ENCODE results near the gene KLC1.

KLC1 gene

DNA sequence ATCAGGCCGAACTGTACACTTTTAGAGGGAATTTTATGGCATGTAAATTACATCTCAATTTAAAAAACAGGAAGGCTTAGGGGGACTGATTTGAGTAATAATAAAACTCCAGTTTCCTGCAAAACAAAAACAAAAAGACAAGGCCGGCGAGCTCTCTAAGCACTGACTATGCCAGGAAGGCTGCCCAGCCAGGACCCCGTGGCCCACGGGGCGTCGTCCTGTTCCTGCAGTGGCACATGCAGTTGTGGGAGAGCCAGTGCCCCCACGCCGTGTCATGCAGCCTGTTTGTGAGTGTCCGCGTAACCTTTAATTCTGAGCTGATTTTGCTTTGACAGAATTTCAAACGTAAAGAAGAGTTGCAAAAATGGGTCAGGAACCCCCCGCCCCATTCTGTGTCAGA is 75.7 kb downstream of the KLC1 start:
- ATAC-seq (no peak), DNase-seq (no peak)

DNA sequence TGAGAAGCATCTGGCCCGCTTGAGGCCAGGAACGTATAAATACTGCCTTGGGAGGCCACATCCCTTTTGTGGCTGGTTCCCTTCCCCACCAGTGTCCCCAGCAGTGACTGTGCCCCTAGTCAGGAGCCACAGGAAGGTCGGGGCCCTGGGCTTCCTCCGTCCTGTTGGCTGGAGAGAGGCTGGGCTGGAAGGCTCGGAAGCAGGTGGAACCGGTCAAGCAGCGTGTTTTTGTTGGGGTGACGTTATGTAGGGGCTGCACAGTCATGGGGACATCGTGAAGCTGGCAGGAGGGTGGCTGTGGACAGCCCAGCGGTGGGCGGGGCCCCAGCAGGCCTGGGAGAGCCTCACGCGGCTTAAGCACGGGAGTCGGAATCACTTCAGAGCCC is 76.1 kb downstream of the KLC1 start:
- ATAC-seq (no peak), DNase-seq (no peak)

DNA sequence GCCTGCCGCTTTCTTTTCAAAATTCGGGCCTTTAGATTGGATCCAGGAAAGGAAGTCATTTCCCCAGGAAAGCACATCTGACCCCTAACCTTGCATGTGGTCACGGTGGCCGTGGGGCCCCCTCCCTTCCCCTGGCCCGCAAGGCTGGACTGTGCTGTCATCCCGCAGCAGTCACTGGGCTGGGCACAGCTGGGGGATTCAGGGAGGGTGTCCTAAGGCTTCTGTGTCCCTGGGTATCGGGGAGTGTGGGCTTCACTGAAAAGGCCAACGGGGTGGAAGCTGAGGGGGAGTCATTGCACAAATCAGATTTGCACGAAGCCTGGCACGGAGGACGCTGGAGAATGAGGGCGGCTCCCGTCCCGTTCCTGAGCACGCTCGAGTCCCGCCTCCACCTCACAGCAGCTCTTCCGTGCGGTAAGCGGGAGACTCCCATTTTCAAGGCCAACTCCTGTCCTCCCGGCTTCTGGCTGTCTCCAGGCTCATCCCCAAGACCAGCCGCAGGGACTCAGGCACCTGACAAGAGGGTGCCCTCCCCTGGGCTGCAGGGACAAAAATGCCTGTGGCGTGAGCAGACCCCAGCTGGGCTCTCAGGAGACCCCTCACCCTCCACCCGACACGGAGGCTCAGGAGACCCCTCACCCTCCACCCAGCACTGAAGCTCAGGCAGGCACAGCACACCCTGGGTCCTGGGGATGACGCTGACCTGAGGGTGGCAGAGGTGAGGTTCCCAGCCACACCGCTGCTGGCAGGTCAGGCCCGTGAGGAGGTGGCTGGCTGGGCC is 76.7 kb downstream of the KLC1 start:
- no peak for ATAC-seq
- no peak for DNase-seq

DNA sequence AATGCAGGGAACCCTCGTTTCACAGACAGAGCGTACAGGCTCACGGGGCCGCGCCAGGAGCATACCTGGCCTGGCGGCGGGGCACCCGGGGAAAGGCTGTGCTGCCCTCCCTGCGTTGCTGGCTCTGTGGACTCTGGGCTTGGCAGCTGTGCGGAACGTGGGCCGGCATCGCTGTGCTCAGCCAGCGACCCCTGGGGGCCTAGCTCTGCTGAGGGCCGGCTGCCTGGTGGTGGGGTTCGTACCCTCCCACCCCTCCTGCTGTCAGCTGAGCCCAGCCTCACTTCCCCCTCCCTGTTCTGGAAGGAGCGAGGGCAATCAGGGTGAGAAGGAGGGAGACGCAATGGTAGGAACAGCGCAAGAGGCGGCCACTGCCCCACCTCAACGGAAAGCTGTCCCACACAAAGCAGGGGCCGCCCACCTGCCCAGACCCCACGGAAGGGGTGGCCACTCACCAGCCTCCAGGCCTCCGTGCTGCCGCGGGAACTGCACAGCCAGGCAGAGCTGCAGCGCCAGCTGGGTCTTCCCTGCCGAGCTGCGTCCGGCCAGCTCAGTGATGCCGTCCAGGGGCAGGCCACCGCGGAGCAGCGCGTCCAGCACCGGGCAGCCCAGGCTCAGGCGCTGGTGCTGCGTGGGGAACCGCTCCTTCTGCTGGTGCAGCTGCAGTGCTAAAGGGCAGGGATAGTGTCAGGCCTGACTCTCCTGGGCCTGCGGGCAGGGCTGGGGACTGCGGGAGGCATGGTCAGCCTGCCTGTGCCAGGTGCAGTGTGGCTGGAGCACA is 77.7 kb downstream of the KLC1 start:
- no peak for DNase-seq
- ATAC-seq = no peak

DNA sequence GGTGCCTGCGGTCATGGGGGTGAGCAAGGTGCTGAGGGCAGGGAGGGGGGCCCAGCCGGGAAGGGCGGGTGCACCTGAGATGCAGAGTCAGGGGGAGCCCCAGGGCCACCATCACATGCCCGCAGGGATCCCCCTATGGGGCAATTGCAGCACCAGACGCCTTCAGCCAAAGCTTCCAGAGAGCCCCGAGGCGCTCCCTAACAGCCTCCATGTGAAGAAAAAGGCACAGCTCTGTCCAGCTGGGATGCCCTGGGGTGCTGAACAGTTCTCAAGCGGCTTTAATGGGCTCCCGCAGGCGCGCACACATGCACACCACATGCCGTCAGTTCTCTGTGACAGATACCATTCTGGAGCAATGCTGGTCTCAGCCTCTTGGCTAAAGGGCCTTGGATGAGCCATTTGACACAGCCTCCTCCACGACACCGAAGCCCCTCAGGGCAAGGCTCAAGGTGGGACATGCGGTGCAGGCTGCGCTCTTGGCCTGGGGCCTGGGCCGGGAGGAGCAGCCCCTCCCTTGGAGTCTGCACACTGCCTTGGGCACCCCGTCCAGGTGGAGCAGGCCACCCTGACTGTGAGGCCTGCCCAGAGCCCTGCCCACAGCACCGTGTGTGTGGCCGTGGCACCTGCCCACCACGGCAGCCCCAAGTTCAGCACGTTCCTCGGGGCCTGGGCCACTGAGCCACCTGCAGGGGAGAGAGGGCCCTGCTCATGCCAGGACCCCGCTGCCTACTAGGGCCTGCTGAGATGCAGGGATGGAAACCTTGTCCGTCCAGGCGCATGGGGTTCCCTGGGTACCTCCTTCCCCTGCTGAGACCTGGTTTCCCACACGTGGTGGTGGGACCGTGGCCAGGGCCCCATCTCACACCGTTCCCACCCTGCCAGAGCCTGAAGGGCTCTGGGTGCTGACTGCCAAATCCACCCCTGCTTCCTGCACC is 78.6 kb downstream of the KLC1 start:
- no peak for DNase-seq
- no peak for ATAC-seq

DNA sequence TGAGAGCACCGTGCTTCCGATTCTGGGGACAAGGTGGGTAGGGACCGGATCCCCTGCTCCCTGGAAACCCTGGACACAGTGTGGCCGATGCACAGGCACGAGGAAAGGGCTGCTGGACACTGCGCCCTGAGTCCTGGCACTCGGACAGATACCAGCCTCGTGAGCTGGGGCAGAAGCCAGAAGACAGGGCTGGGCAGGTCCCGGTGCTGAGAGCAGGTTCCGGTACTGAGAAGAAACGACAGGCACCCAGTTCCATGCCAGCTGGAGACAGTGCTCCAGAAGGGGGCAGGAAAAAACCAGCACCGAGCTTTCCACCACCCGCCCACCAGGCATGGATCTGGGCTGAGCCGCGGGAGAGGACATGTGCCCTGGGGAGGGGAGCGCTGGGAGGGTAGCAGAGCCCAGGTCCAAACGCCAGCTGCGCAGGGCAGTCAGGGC is 79.8 kb downstream of the KLC1 start:
- DNase-seq (no peak), ATAC-seq (no peak)

DNA sequence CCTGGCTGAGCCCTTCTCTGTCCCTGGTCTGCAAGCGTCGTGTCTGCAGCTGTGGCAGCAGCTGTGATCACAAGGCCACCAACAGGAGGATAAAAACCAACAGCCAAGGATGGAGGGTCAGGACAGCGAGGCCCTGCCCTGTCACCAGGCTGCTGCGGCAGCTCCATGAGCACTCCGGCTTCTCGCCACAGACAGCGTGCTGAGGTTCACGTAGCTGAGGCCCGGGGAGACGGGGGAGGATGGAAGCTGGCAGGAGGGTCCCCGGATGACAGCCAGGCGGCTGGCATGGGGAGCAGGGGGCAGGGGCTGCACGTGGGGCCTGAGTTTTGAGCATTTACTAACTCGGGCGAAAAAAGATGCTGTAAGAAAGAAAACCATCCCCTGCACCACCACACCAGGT is 80.8 kb downstream of the KLC1 start:
- ATAC-seq (no peak), DNase-seq (no peak)

DNA sequence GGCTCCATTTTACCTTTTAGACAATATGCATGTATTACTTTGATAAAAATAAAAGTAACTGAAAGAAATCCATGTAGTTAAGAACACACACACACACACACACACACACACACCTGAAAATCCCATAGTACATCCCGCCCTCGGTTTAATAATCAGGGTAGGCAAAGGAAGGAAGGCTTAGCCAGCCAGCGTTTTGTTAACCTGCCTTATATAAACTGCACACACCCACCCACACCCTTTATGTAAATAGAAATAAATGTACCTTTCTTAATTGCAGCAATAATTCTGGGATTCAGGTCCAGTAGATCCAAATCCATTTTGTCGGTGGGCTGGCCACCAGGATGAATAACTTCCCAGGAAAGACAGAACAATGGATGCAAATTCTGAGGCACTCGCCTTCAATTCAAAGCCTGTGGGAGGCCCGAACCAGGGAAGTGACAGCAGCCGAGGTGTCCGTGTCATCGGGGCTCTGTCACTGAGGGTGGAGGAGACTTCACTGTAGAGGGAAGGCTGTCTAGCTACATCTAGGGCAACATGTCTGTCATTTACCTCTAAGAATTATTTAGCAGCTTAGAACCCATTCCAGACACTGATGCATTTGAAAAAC is 81.9 kb downstream of the KLC1 start:
- DNase-seq (no peak), ATAC-seq (no peak)

DNA sequence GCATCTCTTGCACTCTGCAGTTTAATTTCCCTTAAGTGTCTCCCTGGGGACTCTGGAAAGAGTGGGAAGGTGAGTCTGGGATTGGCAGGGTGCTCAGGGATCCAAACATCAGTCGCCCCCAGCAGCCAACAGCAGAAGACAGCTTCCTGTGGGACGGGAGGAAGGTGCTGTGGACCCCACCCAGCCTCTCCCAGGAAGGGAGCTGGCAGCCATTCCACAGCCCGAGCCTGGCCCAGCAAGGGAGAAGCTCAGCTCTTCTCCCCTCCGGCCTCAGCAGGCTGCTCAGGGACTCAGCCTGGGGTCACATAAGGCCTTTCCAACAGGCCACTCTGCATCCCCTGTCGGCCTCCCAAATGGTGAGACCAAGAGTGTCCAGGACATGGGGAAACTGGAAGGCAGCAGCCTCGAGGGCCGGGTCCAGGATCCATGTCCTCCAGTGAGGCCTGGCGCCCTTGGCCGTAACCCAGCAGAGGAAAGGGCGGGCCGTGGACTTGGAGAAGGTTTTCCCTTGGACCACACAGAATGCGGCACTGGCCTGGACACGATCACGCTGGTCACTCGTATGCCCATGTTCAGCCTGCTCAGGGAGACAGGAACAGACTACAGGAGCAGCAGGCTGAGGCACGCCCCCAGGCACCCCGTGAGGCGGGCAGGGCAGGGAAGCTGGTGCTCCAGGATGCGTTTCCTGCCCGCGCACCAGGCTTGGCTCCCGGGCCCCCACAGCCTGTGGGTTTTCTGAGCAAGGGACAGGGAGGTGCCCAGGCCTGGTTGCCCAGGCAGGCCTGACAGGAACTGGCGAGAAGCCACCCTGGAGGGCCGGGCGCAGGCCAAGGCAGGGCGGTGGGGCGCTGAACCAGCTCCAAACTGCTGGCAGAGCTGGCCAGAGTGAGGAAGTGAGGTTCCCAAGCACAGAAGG is 82.8 kb downstream of the KLC1 start:
- DNase-seq (no peak), ATAC-seq (no peak)

DNA sequence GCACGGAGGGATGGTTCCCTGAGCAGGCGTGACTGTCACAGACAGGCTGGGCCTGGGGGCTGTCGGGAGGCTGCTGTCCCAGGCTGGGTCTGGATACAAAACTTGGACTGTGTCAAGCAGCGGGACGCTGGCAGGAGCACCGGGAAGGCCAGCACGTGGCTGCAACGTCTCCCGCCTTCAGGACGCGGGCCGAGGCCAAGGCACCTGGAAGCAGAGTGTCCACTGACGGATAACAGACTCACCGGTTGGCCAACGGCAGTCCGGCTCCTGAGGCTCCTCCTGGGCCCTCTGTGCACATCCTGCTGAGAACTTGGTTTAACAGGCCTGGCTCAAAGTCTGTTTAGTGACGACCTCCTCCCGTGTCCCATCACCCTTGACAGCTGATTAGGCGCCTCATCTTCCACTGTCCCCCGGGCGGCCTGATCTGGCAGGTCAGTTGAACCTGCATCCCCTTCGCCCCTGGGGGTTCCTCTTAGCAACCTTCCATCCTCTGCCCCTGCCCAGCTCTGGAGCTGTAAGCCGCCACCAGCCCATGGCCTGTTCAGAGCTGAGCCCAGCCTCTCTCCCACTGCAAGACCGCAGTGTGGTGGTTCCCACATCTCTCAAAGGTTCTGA is 83.7 kb downstream of the KLC1 start:
- DNase-seq (no peak), ATAC-seq (no peak)

DNA sequence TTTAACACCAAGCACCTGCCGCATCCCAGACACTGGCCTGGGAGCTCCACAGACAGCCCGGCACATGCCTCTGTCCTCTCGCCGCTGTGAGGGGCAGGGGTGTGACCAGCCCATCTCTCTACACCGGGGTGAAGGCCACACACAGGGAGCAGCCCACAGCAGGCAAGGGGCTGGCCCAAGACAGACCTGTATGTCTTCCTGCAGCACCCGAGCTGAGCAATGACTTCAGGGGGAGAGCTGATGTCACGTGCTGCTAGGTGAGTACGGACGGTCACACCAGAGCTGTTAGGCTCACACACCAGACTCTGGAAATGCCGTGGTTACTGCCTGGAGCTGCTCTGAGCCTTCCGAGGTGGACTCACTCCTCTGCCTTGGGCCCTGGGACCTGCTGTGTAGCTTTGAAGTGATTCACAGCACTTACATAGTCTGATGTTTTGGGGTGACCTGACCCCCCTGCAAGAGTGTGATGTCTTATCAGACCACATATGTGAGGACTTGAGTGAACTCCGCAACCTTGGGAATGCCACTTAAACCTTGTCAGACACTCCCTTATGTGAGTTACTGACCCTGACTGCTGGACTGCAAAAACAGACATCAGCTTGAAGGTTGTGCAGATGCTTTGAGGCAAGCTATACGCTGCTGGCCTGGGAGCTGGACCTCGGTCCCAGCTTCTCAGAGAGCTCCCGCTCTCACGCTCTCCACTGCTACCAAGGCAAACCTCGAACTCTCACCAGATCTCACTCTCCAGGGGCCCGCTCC is 84.5 kb downstream of the KLC1 start:
- ATAC-seq (no peak), DNase-seq (no peak)

DNA sequence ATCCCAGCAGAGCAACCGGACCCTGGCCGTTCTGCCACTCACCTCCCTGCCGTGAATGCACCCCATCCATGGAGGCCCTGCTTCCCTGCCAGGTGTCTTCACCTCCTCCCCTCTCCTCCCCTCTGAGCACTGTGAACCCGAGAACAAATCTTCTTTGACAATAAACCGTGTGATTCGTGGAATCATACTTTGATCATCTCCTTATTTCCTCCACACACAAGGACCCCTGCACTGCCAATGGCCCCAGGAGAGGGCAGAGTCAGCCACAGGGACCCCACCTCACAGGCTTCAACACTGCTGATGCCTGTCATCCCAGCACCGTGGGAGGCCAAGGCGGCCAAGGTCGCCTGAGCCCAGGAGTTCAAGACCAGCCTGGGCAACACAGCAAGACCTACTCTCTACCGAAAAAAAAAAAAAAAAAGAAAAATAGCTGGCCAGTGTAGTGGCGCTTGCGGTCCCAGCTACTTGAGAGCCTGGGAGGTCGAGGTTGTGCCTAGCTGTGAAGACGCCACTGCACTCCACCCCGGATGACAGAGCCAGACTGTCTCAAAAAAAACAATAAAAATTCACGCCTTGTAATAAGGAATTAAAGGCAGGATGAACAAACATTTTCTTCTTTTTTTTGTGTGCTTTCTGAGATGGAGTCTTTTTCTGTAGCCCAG is 85.2 kb downstream of the KLC1 start:
- ATAC-seq (no peak), DNase-seq (no peak)

DNA sequence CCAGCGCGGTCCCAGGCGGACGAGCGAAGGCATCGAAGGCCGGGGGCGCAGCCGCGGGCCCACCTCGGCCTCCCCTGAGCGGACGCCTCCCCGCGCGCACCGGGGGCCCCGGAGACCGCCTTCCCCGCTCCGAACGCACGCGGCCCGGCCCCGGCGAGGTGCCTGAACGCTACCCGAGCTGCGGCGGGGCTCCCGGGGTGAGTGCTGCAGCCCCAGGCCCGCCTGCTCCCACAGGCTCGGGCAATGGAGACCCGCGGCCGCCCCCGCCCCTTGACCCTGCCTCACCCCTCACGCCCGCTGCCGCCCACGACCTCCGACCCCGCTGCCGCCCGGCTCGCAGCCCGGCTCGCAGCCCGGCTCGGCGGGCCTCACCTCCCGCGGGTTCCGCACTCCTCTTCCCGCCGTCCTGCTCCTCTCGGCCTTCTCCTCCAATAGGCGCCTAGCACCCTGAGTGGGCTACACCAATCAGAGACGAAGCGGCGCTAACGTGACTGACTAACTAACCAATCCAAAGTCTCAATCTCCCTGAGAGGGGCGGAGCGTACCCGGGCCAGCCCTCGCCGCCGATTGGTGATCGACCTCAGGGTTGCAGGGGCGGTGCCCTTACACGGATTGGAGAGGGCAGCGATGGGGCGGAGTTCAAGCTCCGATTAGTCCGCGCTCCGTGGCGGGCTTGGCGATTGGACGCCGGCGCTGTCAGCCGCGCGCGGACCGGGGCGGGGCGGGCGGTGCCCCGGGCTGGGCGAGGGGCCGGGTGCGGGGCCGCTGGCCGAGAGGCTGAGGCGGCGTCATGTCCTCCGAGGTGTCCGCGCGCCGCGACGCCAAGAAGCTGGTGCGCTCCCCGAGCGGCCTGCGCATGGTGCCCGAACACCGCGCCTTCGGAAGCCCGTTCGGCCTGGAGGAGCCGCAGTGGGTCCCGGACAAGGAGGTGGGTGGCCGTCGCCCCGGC is 86.3 kb downstream of the KLC1 start, which contains the start of the genes XRCC3 and ZFYVE21:
TSS of gene XRCC3 (minus strand) at position 400 of the 949 bp plus-strand sequence. CDS start 4,364 bp downstream, outside the sequence.
TSS of gene ZFYVE21 (plus strand) at position 759 of the 949 bp plus-strand sequence. CDS start at position 791, 32 bp downstream.
- peak; percentile 97 for ATAC-seq
- peak; percentile 99 for DNase-seq

DNA sequence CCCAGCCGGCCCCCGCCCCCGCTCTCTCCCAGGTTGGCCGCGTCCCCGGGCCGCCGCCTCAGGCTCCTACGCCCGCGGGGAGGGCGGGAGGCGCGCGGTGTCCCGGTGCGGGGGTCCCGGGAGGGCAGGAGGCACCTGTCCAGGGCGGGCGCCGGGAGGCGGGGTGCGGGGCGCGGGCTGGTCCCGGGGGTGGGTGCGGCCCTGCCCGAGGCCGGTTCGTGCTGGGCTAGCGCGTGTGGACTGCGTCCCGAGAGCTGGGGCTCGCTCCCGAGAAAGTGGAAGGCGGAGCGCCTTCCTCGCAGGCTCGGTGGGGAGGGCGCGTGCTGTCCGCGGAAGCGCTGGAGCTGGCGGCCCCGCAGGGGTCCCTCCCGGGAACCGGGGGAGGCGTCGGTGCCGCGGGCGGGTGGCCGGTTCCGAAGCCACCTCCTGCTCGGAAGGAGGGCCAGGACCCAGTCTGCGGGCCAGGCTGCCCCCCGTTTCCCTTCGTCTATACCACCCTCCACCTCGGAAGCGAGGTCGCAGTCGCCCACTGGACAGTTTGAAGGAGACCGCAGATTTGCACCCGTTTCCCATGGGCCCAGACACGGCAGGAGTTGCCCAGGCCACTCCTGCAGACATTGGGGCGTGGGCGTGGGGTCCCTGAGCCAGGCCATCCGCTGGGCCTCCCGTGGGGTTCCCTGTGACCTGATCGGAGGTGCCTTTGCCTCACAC is 87.2 kb downstream of the KLC1 start:
- DNase-seq = peak; percentile 24

DNA sequence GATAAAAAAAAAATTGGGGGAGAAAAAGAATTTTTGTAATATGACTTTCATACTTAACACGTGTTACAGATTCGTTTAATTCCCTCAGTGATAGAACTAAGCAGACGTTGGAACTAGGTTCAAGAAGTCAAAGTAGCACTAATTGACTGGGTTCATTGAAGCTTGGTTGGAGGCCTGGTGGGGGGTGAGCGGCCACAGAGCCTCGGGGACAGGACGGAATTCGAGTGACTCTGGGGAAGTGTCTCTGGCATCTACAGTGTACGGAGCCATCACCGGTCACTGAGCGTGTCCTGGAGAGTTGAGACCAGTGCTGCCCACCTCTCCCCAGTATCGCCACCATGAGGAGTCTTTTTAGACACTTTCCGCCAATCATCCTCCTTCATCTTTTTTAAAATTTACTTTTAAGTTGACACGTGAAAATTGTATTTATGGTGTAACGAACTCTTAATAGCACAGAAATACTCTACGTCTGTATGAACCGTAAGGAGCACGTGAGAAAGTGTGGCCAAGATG is 87.9 kb downstream of the KLC1 start:
- no peak for DNase-seq

More for the DNA sequence above, 87.2 kb downstream of the KLC1 start:
- no peak for ATAC-seq

DNA sequence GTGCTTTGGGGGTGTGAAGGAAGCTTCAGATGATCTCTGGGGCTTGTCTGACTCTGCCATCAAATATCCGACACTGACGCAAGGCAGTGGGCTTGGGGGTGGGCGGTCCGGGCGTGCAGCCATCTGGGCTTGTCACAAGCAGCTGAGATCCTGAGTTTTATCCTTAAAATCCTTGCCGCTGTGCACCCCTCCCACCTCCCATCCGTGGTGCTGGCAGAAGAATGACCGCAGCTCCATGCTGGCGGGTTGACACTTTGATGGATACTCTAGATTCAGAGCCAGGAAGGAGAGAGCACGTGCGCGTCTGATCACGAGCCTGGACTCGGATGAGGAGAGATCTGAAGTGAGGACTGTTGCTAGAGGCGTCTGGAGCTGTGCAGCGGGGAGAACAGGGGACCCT is 89.6 kb downstream of the KLC1 start:
- ATAC-seq (no peak), DNase-seq (no peak)

More for the DNA sequence above, 87.9 kb downstream of the KLC1 start:
- ATAC-seq = no peak

DNA sequence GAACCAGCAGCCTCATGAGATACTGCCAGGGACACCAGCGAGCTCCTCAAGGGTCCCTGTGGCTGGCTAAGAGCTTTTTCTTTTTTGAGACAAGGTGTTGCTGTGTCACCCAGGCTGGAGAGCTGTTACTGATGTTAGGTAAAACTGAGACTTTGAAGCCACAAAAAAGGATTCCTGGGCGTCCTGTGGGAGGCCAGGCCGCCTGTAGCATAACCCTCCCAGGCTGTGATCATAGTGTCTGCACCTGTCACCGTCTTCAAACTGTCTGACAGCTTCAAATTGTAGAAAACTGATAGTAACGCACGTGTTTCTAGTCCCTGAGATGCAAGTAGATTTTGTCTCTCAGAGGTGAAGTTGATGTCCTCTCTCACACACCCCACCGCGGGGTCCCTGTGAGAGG is 90.7 kb downstream of the KLC1 start:
- no peak for DNase-seq
- no peak for ATAC-seq
